Measurements from ENCODE around the gene ITPRIP. TPM values are rescaled to one million over a fixed set of nuclear protein-coding genes. Genes with fewer than 3 reads are reported as not detected.

The ITPRIP gene
- total and polyA plus RNA-seq, 4 donors = 3.5 to 7.9 (median 6.0) TPM

DNA sequence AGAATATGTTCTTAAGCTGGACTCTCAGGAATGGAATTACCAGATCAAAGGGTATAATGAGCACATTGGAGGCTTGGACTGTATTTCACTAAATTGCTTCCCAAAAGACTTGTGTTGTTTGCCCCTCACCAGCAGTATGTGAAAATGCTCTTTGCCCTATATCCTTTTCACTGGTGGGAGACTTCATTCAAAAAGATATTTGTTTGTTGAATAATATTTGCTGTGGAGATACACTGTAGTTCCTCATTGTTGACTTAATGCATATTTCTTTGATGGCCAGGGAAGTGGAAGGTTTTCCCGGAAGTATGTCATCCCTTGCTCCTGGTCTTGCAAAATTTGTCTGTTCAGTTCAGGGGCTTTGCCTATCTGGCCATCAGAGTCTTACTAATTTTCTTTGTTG lies 49.9 kb downstream of the ITPRIP start:
- Histone ChIP-seq H3K4me3 (ENCODE audit: low read depth in 1 of 3, low read length in 3 of 3) (no peak overlapping the region), H3K4me1 (ENCODE audit: control insufficient read depth in 4 of 4, insufficient read depth in 4 of 4, low read length in 3 of 4) (peaks cover 0 to 5% (median 2%) of the 10 kb centered on the region in 4 donors), H3K36me3 (ENCODE audit: control insufficient read depth in 4 of 4, insufficient read depth in 3 of 4, low read depth in 1 of 4, low read length in 3 of 4) (no peaks in the 10 kb centered on the region), H3K27ac (ENCODE audit: low read depth in 1 of 2, low read length in 2 of 2) (no peak overlapping the region), H3K9me3 (ENCODE audit: control insufficient read depth in 4 of 4, low read length in 3 of 4) (no peaks in the 10 kb centered on the region), H3K27me3 (ENCODE audit: control insufficient read depth in 4 of 4, insufficient read depth in 4 of 4, low read length in 3 of 4) (no peaks in the 10 kb centered on the region), H3K9ac (ENCODE audit: low read depth in 1 of 2, low read length in 2 of 2) (no peak overlapping the region)
- TF ChIP-seq, protein P1, sequence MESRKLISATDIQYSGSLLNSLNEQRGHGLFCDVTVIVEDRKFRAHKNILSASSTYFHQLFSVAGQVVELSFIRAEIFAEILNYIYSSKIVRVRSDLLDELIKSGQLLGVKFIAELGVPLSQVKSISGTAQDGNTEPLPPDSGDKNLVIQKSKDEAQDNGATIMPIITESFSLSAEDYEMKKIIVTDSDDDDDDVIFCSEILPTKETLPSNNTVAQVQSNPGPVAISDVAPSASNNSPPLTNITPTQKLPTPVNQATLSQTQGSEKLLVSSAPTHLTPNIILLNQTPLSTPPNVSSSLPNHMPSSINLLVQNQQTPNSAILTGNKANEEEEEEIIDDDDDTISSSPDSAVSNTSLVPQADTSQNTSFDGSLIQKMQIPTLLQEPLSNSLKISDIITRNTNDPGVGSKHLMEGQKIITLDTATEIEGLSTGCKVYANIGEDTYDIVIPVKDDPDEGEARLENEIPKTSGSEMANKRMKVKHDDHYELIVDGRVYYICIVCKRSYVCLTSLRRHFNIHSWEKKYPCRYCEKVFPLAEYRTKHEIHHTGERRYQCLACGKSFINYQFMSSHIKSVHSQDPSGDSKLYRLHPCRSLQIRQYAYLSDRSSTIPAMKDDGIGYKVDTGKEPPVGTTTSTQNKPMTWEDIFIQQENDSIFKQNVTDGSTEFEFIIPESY (IDR thresholded peaks at IDR 0.05) = no peak
- TF ChIP-seq, protein P2, sequence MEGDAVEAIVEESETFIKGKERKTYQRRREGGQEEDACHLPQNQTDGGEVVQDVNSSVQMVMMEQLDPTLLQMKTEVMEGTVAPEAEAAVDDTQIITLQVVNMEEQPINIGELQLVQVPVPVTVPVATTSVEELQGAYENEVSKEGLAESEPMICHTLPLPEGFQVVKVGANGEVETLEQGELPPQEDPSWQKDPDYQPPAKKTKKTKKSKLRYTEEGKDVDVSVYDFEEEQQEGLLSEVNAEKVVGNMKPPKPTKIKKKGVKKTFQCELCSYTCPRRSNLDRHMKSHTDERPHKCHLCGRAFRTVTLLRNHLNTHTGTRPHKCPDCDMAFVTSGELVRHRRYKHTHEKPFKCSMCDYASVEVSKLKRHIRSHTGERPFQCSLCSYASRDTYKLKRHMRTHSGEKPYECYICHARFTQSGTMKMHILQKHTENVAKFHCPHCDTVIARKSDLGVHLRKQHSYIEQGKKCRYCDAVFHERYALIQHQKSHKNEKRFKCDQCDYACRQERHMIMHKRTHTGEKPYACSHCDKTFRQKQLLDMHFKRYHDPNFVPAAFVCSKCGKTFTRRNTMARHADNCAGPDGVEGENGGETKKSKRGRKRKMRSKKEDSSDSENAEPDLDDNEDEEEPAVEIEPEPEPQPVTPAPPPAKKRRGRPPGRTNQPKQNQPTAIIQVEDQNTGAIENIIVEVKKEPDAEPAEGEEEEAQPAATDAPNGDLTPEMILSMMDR (IDR thresholded peaks at IDR 0.05; ENCODE audit: low read depth, low read length, missing input control) = no peak
- TF ChIP-seq TAF1 (conservative IDR thresholded peaks at IDR 0.05) (no peak), FOXA2 (IDR thresholded peaks at IDR 0.05) (no peak), HNF4G (IDR thresholded peaks at IDR 0.05) (no peak), SP1 (IDR thresholded peaks at IDR 0.05) (no peak), NR2F2 (IDR thresholded peaks at IDR 0.05) (no peak), GABPA (IDR thresholded peaks at IDR 0.05 in 1 of 2, conservative IDR thresholded peaks at IDR 0.05 in 1 of 2) (no peak), FOXA1 (IDR thresholded peaks at IDR 0.05) (no peak), RXRA (IDR thresholded peaks at IDR 0.05) (no peak), JUND (IDR thresholded peaks at IDR 0.05) (no peak)
- TF ChIP-seq, protein P3, sequence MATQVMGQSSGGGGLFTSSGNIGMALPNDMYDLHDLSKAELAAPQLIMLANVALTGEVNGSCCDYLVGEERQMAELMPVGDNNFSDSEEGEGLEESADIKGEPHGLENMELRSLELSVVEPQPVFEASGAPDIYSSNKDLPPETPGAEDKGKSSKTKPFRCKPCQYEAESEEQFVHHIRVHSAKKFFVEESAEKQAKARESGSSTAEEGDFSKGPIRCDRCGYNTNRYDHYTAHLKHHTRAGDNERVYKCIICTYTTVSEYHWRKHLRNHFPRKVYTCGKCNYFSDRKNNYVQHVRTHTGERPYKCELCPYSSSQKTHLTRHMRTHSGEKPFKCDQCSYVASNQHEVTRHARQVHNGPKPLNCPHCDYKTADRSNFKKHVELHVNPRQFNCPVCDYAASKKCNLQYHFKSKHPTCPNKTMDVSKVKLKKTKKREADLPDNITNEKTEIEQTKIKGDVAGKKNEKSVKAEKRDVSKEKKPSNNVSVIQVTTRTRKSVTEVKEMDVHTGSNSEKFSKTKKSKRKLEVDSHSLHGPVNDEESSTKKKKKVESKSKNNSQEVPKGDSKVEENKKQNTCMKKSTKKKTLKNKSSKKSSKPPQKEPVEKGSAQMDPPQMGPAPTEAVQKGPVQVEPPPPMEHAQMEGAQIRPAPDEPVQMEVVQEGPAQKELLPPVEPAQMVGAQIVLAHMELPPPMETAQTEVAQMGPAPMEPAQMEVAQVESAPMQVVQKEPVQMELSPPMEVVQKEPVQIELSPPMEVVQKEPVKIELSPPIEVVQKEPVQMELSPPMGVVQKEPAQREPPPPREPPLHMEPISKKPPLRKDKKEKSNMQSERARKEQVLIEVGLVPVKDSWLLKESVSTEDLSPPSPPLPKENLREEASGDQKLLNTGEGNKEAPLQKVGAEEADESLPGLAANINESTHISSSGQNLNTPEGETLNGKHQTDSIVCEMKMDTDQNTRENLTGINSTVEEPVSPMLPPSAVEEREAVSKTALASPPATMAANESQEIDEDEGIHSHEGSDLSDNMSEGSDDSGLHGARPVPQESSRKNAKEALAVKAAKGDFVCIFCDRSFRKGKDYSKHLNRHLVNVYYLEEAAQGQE (IDR thresholded peaks at IDR 0.05) = no peak
- no peak for DNase-seq (ENCODE audit: low spot score)
- 49% methylated on average over 1 of the region's 1 CpG for WGBS

DNA sequence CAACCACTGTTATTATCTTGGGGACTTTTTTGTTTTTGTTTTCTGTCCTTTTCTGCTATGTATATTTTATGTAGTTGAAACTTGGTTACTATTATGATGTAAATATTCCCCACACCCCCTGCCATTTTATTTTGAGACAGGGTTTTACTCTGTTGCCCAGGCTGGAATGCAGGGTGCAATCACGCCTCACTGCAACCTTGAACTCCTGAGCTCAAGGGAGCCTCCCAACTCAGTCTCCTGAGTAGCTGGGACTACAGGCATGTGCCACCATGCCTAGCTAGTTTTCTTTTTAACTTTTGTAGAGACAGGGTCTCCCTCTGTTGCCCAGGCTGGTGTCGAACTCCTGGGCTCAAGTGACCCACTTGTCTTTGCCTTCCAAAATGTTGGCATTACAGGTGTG lies 51.3 kb downstream of the ITPRIP start:
- 87% methylated on average over 2 of the region's 2 CpGs for WGBS
- Histone ChIP-seq H3K4me1 (ENCODE audit: control insufficient read depth in 4 of 4, insufficient read depth in 4 of 4, low read length in 3 of 4) (peaks cover 0 to 5% (median 2%) of the 10 kb centered on the region in 4 donors), H3K4me3 (ENCODE audit: low read depth in 1 of 3, low read length in 3 of 3) (no peak overlapping the region), H3K9me3 (ENCODE audit: control insufficient read depth in 4 of 4, low read length in 3 of 4) (no peaks in the 10 kb centered on the region), H3K27ac (ENCODE audit: low read depth in 1 of 2, low read length in 2 of 2) (no peak overlapping the region), H3K9ac (ENCODE audit: low read depth in 1 of 2, low read length in 2 of 2) (no peak overlapping the region), H3K36me3 (ENCODE audit: control insufficient read depth in 4 of 4, insufficient read depth in 3 of 4, low read depth in 1 of 4, low read length in 3 of 4) (no peaks in the 10 kb centered on the region), H3K27me3 (ENCODE audit: control insufficient read depth in 4 of 4, insufficient read depth in 4 of 4, low read length in 3 of 4) (no peaks in the 10 kb centered on the region)
- DNase-seq (ENCODE audit: low spot score) = no peak
- TF ChIP-seq HNF4A (conservative IDR thresholded peaks at IDR 0.05) (no peak), TAF1 (conservative IDR thresholded peaks at IDR 0.05) (no peak), EGR1 (IDR thresholded peaks at IDR 0.05; ENCODE audit: low read depth in 2 of 2) (no peak), HNF4G (IDR thresholded peaks at IDR 0.05) (no peak), GABPA (IDR thresholded peaks at IDR 0.05 in 1 of 2, conservative IDR thresholded peaks at IDR 0.05 in 1 of 2) (no peak), NR2F2 (IDR thresholded peaks at IDR 0.05) (no peak), JUND (IDR thresholded peaks at IDR 0.05) (no peak), RAD21 (IDR thresholded peaks at IDR 0.05) (no peak)
- TF ChIP-seq, protein P1 (IDR thresholded peaks at IDR 0.05) = no peak
- TF ChIP-seq, protein P4, sequence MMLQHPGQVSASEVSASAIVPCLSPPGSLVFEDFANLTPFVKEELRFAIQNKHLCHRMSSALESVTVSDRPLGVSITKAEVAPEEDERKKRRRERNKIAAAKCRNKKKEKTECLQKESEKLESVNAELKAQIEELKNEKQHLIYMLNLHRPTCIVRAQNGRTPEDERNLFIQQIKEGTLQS (IDR thresholded peaks at IDR 0.05) = no peak
- TF ChIP-seq, protein P3 (IDR thresholded peaks at IDR 0.05) = no peak
